Hematopoietic multipotent progenitor cell treated with erythropoietin and hydrocortisone succinate and interleukin-3 and kit ligand, for 4 days (in vitro differentiated cells): ENCODE data around the gene HMGCS1.
"Not testable (repeated sequence)": the region's sequence is repeated elsewhere in the genome, so short reads cannot be mapped to it uniquely, and the experiment has no call there.

Source experiments
- DNase-seq: peaks from one replicate; pipeline ENCODE4 v3.0.0-alpha.2; 2015

Gene HMGCS1

GRCh38 chr5:43270645-43271044, 42.6 kb downstream of the HMGCS1 start:
- DNase-seq, result no peak

GRCh38 chr5:43268188-43268820, 44.9 kb downstream of the HMGCS1 start:
- no peak for DNase-seq

GRCh38 chr5:43262269-43262668, 50.9 kb downstream of the HMGCS1 start:
- not testable (repeated sequence) for DNase-seq

GRCh38 chr5:43258116-43258515, 55.1 kb downstream of the HMGCS1 start:
- DNase-seq, result no peak

GRCh38 chr5:43256261-43256966, 56.8 kb downstream of the HMGCS1 start:
- no peak for DNase-seq

GRCh38 chr5:43255704-43256103, 57.5 kb downstream of the HMGCS1 start:
- DNase-seq, result no peak

GRCh38 chr5:43251754-43252153, 61.5 kb downstream of the HMGCS1 start:
- no peak for DNase-seq

GRCh38 chr5:43245724-43246385, 67.4 kb downstream of the HMGCS1 start:
- no peak for DNase-seq

- DNase-seq, result no peak
These were observed 68.2 kb downstream of the HMGCS1 start for GRCh38 chr5:43244823-43245565.

- no peak for DNase-seq
These were observed 69.9 kb downstream of the HMGCS1 start for GRCh38 chr5:43243270-43243669.

- no peak for DNase-seq
These were observed 71.0 kb downstream of the HMGCS1 start for GRCh38 chr5:43242196-43242595.
